ENCODE data around the gene NRP1. TPM values are rescaled to one million over a fixed set of nuclear protein-coding genes. Genes with fewer than 3 reads are reported as not detected.

NRP1 gene
- polyA plus RNA-seq, 3 donors = 1.1 to 1.7 (median 1.3) TPM

DNA sequence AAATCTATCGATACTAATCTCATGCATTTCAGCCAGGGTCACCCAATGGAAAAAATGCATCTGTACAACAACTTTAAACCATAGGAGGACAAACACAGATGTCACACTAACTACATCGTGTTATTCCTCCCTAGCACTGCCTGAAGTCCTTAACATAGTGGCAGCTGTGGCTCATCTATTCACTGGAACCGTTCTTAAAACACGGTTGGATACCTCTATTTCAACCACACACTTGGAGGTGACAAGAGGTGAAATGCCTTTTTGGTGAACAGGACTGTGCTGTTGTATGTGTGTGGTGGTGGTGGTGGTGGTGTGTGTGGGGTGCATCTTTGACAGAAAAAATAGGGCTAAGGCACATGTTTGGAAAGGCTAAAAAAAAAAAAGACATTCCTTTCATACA, 93.1 kb downstream of the NRP1 start:
- Histone ChIP-seq H3K79me2 (ENCODE audit: insufficient read depth, low read length) (no peaks in the 10 kb centered on the region), H3K9ac (ENCODE audit: insufficient read depth, low read length, poor library complexity, severe bottlenecking) (no peak overlapping the region), H3K4me3 (replicated peaks in 1 of 3; ENCODE audit: low read depth in 2 of 3, low read length in 3 of 3) (no peak overlapping the region), H2AFZ (ENCODE audit: insufficient read depth, low read depth, low read length, poor library complexity, severe bottlenecking) (no peak overlapping the region), H3K4me2 (replicated peaks; ENCODE audit: extremely low read depth, low read length, poor library complexity, severe bottlenecking) (no peak overlapping the region), H3K27me3 (ENCODE audit: control insufficient read depth in 2 of 2, insufficient read depth in 2 of 2, low read length in 2 of 2) (peaks cover 3 to 4% of the 10 kb centered on the region in 2 donors), H3K9me3 (replicated peaks in 1 of 2; ENCODE audit: control insufficient read depth in 1 of 2, insufficient read depth in 1 of 2, low read length in 2 of 2) (no peaks in the 10 kb centered on the region), H4K20me1 (ENCODE audit: insufficient read depth, low read length) (no peaks in the 10 kb centered on the region), H3K4me1 (ENCODE audit: control insufficient read depth in 1 of 2, insufficient read depth in 2 of 2, low read length in 2 of 2) (no peaks in the 10 kb centered on the region), H3K36me3 (replicated peaks in 1 of 2; ENCODE audit: control insufficient read depth in 1 of 2, insufficient read depth in 2 of 2, low read length in 2 of 2) (no peaks in the 10 kb centered on the region), H3K27ac (ENCODE audit: low read depth in 1 of 2, low read length in 2 of 2) (no peak overlapping the region)
- DNase-seq = no peak
- peaks cover 0 to 5% (median 5%) of the 10 kb centered on the region in 3 donors for H3K27me3 Mint-ChIP-seq (ENCODE audit: low read depth in 3 of 3)
- TF ChIP-seq, protein P1, sequence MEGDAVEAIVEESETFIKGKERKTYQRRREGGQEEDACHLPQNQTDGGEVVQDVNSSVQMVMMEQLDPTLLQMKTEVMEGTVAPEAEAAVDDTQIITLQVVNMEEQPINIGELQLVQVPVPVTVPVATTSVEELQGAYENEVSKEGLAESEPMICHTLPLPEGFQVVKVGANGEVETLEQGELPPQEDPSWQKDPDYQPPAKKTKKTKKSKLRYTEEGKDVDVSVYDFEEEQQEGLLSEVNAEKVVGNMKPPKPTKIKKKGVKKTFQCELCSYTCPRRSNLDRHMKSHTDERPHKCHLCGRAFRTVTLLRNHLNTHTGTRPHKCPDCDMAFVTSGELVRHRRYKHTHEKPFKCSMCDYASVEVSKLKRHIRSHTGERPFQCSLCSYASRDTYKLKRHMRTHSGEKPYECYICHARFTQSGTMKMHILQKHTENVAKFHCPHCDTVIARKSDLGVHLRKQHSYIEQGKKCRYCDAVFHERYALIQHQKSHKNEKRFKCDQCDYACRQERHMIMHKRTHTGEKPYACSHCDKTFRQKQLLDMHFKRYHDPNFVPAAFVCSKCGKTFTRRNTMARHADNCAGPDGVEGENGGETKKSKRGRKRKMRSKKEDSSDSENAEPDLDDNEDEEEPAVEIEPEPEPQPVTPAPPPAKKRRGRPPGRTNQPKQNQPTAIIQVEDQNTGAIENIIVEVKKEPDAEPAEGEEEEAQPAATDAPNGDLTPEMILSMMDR (IDR thresholded peaks at IDR 0.05) = no peak
- H3K4me3 Mint-ChIP-seq = no peak overlapping the region
- 60% methylated on average over 2 of the region's 4 CpGs for WGBS (ENCODE audit: insufficient coverage)
- no peaks in the 10 kb centered on the region for H3K36me3 Mint-ChIP-seq
- peaks cover 7% of the 10 kb centered on the region for H3K4me1 Mint-ChIP-seq
- no peaks in the 10 kb centered on the region for H3K9me3 Mint-ChIP-seq
- H3K27ac Mint-ChIP-seq = no peak overlapping the region
- intact Hi-C loops (cut with micrococcal nuclease) = no loop called here

DNA sequence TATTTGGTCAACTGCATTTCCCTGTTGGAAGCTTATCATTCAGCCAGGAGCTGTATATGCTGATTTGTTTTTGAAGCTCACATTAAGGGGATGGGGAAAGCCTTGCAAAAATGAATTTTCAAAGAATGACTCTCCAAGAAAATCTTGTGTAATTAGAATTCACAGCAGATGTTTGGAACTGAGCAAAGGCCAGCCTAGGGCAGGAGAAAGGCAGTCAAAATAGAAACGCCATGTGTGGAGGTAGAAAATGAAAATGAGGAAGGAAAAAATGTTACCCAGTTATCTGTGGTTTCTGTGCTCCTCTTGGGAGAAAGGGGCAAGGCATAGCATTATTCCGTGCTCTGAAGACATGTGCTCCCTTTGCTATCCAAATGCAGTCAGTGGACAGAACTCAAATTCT, 93.5 kb downstream of the NRP1 start:
- Mint-ChIP-seq H3K36me3 (no peaks in the 10 kb centered on the region), H3K9me3 (no peaks in the 10 kb centered on the region), H3K4me3 (no peak overlapping the region), H3K27ac (no peak overlapping the region), H3K4me1 (peaks cover 7% of the 10 kb centered on the region), H3K27me3 (ENCODE audit: low read depth in 3 of 3) (peaks cover 0 to 5% (median 5%) of the 10 kb centered on the region in 3 donors)
- H2AFZ ChIP-seq (ENCODE audit: insufficient read depth, low read depth, low read length, poor library complexity, severe bottlenecking) = no peak overlapping the region
- H3K9ac ChIP-seq (ENCODE audit: insufficient read depth, low read length, poor library complexity, severe bottlenecking) = no peak overlapping the region
- intact Hi-C loops (cut with micrococcal nuclease) = no loop called here
- H3K4me1 ChIP-seq (ENCODE audit: control insufficient read depth in 1 of 2, insufficient read depth in 2 of 2, low read length in 2 of 2) = no peaks in the 10 kb centered on the region
- H3K36me3 ChIP-seq (replicated peaks in 1 of 2; ENCODE audit: control insufficient read depth in 1 of 2, insufficient read depth in 2 of 2, low read length in 2 of 2) = no peaks in the 10 kb centered on the region
- no peak overlapping the region for H3K4me2 ChIP-seq (replicated peaks; ENCODE audit: extremely low read depth, low read length, poor library complexity, severe bottlenecking)
- no peak for DNase-seq
- WGBS (ENCODE audit: insufficient coverage) = 0% methylated on average over 2 of the region's 2 CpGs
- no peak overlapping the region for H3K4me3 ChIP-seq (replicated peaks in 1 of 3; ENCODE audit: low read depth in 2 of 3, low read length in 3 of 3)
- TF ChIP-seq, protein P1 (IDR thresholded peaks at IDR 0.05) = no peak
- no peaks in the 10 kb centered on the region for H4K20me1 ChIP-seq (ENCODE audit: insufficient read depth, low read length)
- peaks cover 3 to 4% of the 10 kb centered on the region in 2 donors for H3K27me3 ChIP-seq (ENCODE audit: control insufficient read depth in 2 of 2, insufficient read depth in 2 of 2, low read length in 2 of 2)
- no peak overlapping the region for H3K27ac ChIP-seq (ENCODE audit: low read depth in 1 of 2, low read length in 2 of 2)
- no peaks in the 10 kb centered on the region for H3K79me2 ChIP-seq (ENCODE audit: insufficient read depth, low read length)
- H3K9me3 ChIP-seq (replicated peaks in 1 of 2; ENCODE audit: control insufficient read depth in 1 of 2, insufficient read depth in 1 of 2, low read length in 2 of 2) = no peaks in the 10 kb centered on the region
